ENCODE results near the gene TUBB4A. TPM values are rescaled to one million over a fixed set of nuclear protein-coding genes. Genes with fewer than 3 reads are reported as not detected.

Gene TUBB4A
- total and polyA plus RNA-seq, 8 donors, result 0.76 to 3.9 (median 0.89) TPM; not detected in 3

- H3K9me3 ChIP-seq, result peaks cover 0 to 7% (median 0%) of the 10 kb centered on the region in 4 donors
- no peak overlapping the region for H3K27ac ChIP-seq
- WGBS, 5 donors, result 12 to 24% (median 22%) methylated on average over 10 to 11 of the region's 11 CpGs
- no peak for TF ChIP-seq EP300 (IDR thresholded peaks at IDR 0.05)
- no peak for TF ChIP-seq POLR2AphosphoS5 (IDR thresholded peaks at IDR 0.05)
- TF ChIP-seq CTCF (IDR thresholded peaks at IDR 0.05), result no peak
- TF ChIP-seq POLR2A (IDR thresholded peaks at IDR 0.05), result no peak
- intact Hi-C loops (cut with DNase I; ENCODE audit: low total_unique reads), result no loop called here
- H3K4me3 ChIP-seq, result no peak overlapping the region
- DNase-seq, result peak in 1 of 2 donors; percentile 17
- H3K27me3 ChIP-seq, result peaks cover 6 to 52% (median 32%) of the 10 kb centered on the region in 3 donors
- no peaks in the 10 kb centered on the region for H3K36me3 ChIP-seq
- H3K4me1 ChIP-seq, result peaks cover 8 to 36% (median 23%) of the 10 kb centered on the region in 4 donors
Measured at GRCh38 chr19:6533746-6534418, 31.8 kb upstream of the TUBB4A start.

- no peak for TF ChIP-seq EP300 (IDR thresholded peaks at IDR 0.05)
- no peak for TF ChIP-seq CTCF (IDR thresholded peaks at IDR 0.05)
- no peak for TF ChIP-seq POLR2A (IDR thresholded peaks at IDR 0.05)
- no peak for TF ChIP-seq POLR2AphosphoS5 (IDR thresholded peaks at IDR 0.05)
- WGBS, 5 donors, result 30 to 58% (median 38%) methylated on average over 3 of the region's 3 CpGs
- Histone ChIP-seq H3K27me3 (peaks cover 6 to 52% (median 32%) of the 10 kb centered on the region in 3 donors), H3K4me1 (peaks cover 8 to 41% (median 25%) of the 10 kb centered on the region in 4 donors), H3K27ac (no peak overlapping the region), H3K4me3 (no peak overlapping the region), H3K36me3 (no peaks in the 10 kb centered on the region), H3K9me3 (peaks cover 0 to 7% (median 0%) of the 10 kb centered on the region in 4 donors)
- intact Hi-C loops (cut with DNase I; ENCODE audit: low total_unique reads), result no loop called here
- DNase-seq, result no peak
Measured at GRCh38 chr19:6533000-6533328, 30.9 kb upstream of the TUBB4A start.

- WGBS, 5 donors, result 28 to 43% (median 32%) methylated on average over 31 of the region's 31 CpGs
- no peak for TF ChIP-seq POLR2AphosphoS5 (IDR thresholded peaks at IDR 0.05)
- TF ChIP-seq EP300 (IDR thresholded peaks at IDR 0.05), result no peak
- no peak for TF ChIP-seq POLR2A (IDR thresholded peaks at IDR 0.05)
- no peak for TF ChIP-seq CTCF (IDR thresholded peaks at IDR 0.05)
- Histone ChIP-seq H3K4me3 (peak overlapping the region in 2 of 4 donors; percentile 56 to 63), H3K4me1 (peaks cover 8 to 41% (median 25%) of the 10 kb centered on the region in 4 donors), H3K27me3 (peaks cover 6 to 52% (median 32%) of the 10 kb centered on the region in 3 donors), H3K27ac (no peak overlapping the region), H3K9me3 (peaks cover 0 to 1% (median 0%) of the 10 kb centered on the region in 4 donors), H3K36me3 (no peaks in the 10 kb centered on the region)
- intact Hi-C loops (cut with DNase I; ENCODE audit: low total_unique reads), result no loop called here
- peak in 1 of 2 donors; percentile 44 for DNase-seq
Measured at GRCh38 chr19:6532244-6532999, 30.3 kb upstream of the TUBB4A start.

- TF ChIP-seq CTCF (IDR thresholded peaks at IDR 0.05), result no peak
- no peak for TF ChIP-seq EP300 (IDR thresholded peaks at IDR 0.05)
- no peak for TF ChIP-seq POLR2A (IDR thresholded peaks at IDR 0.05)
- TF ChIP-seq POLR2AphosphoS5 (IDR thresholded peaks at IDR 0.05), result no peak
- H3K4me1 ChIP-seq, result peaks cover 8 to 41% (median 25%) of the 10 kb centered on the region in 4 donors
- peaks cover 6 to 47% (median 32%) of the 10 kb centered on the region in 3 donors for H3K27me3 ChIP-seq
- no peaks in the 10 kb centered on the region for H3K9me3 ChIP-seq
- H3K4me3 ChIP-seq, result peak overlapping the region in 2 of 4 donors; percentile 56 to 63
- intact Hi-C loops (cut with DNase I; ENCODE audit: low total_unique reads), result no loop called here
- H3K36me3 ChIP-seq, result no peaks in the 10 kb centered on the region
- DNase-seq, result no peak
- WGBS, 5 donors, result 39 to 78% (median 48%) methylated on average over 5 of the region's 5 CpGs
- H3K27ac ChIP-seq, result no peak overlapping the region
Measured at GRCh38 chr19:6531956-6532243, 29.8 kb upstream of the TUBB4A start.
